HG03064 (cell line): ENCODE results near the gene TAF9.
"Not testable (repeated sequence)": the region's sequence is repeated elsewhere in the genome, so short reads cannot be mapped to it uniquely, and the experiment has no call there.

Experiments used
- ATAC-seq: cut with Tn5 transposase; IDR thresholded peaks from one replicate; pipeline ENCODE4 v1.9.1; 2021; ENCODE audit warnings: low read depth; ENCODE audit not compliant: unreplicated experiment

Gene TAF9

DNA sequence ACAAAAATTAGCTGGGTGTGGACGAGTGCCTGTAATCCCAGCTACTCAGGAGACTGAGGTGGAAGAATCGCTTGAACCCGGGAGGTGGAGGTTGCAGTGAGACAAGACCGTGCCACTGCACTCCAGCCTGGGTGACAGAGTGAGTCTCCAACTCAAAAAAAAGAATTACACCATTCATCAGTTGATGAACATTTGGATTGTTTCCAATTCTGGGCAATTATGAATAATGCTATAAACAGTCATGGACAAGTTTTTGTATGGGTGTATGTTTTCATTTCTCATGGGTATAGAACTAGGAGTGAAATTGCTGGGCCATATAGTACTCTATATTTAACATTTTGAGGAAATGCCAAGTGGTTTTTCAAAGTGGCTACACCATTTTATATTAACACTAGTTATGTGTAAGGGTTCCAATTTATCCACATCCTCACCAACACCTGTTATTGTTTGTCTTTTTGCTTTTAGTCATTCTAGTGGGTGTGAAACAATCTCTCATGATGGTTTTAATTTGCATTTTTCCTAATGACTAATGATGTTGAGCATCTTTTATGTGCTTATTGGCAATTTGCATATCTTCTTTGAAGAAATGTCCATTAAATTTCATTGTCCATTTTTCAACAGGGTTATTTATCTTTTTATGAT, 27.7 kb downstream of the TAF9 start:
- no peak for ATAC-seq

- no peak for ATAC-seq
These were observed 33.9 kb downstream of the TAF9 start for GRCh38 chr5:69335341-69335935.

- peak; percentile 52 for ATAC-seq
These were observed 34.5 kb downstream of the TAF9 start for GRCh38 chr5:69334793-69335268.

DNA sequence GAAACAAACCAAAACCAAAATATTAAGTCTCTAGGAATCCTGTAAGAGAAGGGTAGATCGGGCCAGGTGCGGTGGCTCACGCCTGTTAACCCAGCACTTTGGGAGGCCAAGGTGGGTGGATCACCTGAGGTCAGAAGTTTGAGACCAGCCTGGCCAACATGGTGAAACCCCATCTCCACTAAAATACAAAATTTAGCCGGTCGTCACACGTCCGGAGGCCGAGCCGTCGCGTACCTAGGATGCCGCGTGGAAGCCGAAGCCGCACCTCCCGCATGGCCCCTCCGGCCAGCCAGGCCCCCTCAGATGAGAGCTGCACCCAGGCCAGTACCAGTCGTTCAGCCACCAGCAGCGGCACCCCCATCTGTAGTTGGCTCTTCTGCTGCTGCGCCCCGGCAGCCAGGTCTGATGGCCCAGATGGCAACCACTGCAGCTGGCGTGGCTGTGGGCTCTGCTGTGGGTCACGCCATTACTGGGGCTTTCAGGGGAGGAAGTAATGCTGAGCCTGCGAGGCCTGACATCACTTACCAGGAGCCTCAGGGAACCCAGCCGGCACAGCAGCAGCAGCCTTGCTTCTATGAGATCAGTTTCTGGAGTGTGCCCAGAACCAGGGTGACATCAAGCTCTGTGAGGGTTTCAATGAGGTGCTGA, 35.5 kb downstream of the TAF9 start:
- ATAC-seq: not testable (repeated sequence)

- ATAC-seq: no peak
These were observed 37.5 kb downstream of the TAF9 start for GRCh38 chr5:69331528-69332445.

GRCh38 chr5:69329905-69330489, 39.3 kb downstream of the TAF9 start:
- no peak for ATAC-seq

- ATAC-seq: no peak
These were observed 43.0 kb downstream of the TAF9 start for GRCh38 chr5:69326365-69326764.

- ATAC-seq: no peak
These were observed 51.9 kb downstream of the TAF9 start for GRCh38 chr5:69317391-69317790.

DNA sequence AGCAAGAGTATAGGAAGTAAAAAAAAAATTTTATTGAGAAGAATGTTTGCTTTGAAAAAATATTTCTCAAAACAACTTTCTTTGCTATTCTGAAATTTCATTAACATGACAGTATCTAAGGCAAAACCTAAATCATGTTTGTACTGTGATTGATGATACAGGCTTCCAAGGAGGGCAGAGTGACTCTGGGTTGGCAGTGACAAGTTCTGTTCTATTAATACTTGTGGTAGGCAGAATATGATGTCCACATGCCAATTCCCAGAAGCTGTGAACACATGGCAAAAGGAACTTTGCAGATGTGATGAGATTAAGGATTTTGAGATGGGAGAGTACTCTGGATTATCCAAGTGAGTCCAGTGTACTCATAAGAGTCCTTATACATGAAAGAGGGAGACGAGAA, 53.3 kb downstream of the TAF9 start:
- ATAC-seq: no peak
